Nephron (organoid): ENCODE results near the gene OR2S2.

Experiments
- H3K27ac Mint-ChIP-seq, 3 experiments: 2 replicates each; pipeline ENCODE4 v1.8.0; 2020; ENCODE audit warnings: mixed read lengths in 3 of 3, mild to moderate bottlenecking in 2 of 3, moderate library complexity in 1 of 3
- H3K27me3 Mint-ChIP-seq: 2 replicates; pipeline ENCODE4 v1.8.0; 2021; ENCODE audit warnings: low read depth, mild to moderate bottlenecking, moderate library complexity, mixed read lengths
- H3K36me3 Mint-ChIP-seq: 2 replicates; pipeline ENCODE4 v1.8.0; 2020; ENCODE audit warnings: low read depth, mixed read lengths
- H3K4me1 Mint-ChIP-seq: 2 replicates; pipeline ENCODE4 v1.8.0; 2020; ENCODE audit warnings: mixed read lengths
- H3K4me3 Mint-ChIP-seq, 3 experiments: 2 replicates each; pipeline ENCODE4 v1.8.0; 2020; ENCODE audit warnings: mild to moderate bottlenecking in 3 of 3, mixed read lengths in 3 of 3, moderate library complexity in 2 of 3
- H3K9me3 Mint-ChIP-seq: 2 replicates; pipeline ENCODE4 v1.8.0; 2020; ENCODE audit warnings: mixed read lengths
- TF ChIP-seq, protein P1 (sequence below), 3 experiments: fragments of 200-600 bp; sonication (generic); IDR thresholded peaks; one replicate each; pipeline ENCODE4 v1.5.0; 2021; ENCODE audit warnings: antibody characterized with exemption in 3 of 3; ENCODE audit not compliant: unreplicated experiment in 3 of 3

OR2S2 gene

DNA sequence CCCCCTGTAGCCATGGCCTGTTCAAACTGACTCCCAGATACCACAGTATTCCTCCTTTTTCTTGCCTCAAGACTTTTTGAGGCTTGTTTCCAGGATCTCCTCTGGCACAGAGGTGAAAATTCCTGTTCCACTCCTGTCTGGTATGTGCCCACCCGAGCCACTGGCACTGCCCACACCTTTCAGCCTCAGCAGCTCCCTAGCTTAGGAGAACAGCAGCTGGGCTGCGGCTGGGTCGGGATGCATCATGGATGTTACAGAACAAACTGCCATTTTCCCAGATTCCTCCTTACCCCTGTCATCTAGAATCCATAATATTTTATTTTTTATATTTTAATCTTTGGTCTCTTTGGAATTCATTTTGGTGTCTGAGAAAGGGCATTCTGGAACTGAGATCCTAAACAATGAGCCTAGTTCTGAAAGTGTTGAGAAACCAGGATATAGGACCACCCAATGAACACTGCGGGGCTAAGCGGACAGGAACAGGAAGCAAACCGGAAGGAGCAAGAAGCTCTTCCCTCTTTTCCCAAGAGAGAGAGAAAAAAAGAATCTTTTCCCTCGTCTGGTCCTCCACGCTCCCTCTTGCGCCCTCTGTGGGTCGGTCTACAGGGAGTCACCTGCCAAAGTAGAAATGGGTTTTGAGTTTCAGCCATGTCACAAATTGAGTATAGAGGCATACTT, 12.5 kb downstream of the OR2S2 start:
- Mint-ChIP-seq H3K27ac (peak overlapping the region; percentile 25 to 59 (median 28)), H3K4me3 (peak overlapping the region; percentile 59 to 73 (median 64)), H3K9me3 (no peaks in the 10 kb centered on the region), H3K27me3 (peaks cover 21% of the 10 kb centered on the region), H3K4me1 (peaks cover 17% of the 10 kb centered on the region), H3K36me3 (no peaks in the 10 kb centered on the region)
- TF ChIP-seq, protein P1, sequence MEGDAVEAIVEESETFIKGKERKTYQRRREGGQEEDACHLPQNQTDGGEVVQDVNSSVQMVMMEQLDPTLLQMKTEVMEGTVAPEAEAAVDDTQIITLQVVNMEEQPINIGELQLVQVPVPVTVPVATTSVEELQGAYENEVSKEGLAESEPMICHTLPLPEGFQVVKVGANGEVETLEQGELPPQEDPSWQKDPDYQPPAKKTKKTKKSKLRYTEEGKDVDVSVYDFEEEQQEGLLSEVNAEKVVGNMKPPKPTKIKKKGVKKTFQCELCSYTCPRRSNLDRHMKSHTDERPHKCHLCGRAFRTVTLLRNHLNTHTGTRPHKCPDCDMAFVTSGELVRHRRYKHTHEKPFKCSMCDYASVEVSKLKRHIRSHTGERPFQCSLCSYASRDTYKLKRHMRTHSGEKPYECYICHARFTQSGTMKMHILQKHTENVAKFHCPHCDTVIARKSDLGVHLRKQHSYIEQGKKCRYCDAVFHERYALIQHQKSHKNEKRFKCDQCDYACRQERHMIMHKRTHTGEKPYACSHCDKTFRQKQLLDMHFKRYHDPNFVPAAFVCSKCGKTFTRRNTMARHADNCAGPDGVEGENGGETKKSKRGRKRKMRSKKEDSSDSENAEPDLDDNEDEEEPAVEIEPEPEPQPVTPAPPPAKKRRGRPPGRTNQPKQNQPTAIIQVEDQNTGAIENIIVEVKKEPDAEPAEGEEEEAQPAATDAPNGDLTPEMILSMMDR (IDR thresholded peaks at IDR 0.05; ENCODE audit: unreplicated experiment in 3 of 3), result peak; percentile 80 to 95 (median 83)

DNA sequence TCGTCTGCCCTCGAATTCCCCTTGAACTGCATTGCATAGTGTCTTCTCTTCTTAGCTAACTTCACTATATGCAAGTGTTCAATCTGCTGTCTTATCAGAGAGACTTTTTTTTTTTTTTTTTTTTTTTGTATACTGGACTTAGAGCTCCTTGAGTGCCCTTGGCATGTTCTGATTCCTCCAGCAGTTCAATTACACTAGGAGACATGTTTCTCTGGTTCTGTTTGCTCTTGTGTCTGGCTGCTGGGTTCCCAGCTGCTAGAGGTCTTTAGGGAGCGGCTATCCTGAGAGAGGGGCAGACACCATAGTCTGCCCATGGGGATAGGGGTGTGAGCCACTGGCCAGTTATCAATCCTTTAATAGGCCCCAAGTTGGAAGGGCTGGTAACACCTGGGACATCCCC, 13.1 kb downstream of the OR2S2 start:
- Mint-ChIP-seq H3K27ac (peak overlapping the region in 1 of 3 experiments; percentile 26), H3K27me3 (peaks cover 21% of the 10 kb centered on the region), H3K9me3 (no peaks in the 10 kb centered on the region), H3K4me3 (no peak overlapping the region), H3K36me3 (no peaks in the 10 kb centered on the region), H3K4me1 (peaks cover 17% of the 10 kb centered on the region)
- TF ChIP-seq, protein P1 (IDR thresholded peaks at IDR 0.05; ENCODE audit: unreplicated experiment in 3 of 3), result no peak

DNA sequence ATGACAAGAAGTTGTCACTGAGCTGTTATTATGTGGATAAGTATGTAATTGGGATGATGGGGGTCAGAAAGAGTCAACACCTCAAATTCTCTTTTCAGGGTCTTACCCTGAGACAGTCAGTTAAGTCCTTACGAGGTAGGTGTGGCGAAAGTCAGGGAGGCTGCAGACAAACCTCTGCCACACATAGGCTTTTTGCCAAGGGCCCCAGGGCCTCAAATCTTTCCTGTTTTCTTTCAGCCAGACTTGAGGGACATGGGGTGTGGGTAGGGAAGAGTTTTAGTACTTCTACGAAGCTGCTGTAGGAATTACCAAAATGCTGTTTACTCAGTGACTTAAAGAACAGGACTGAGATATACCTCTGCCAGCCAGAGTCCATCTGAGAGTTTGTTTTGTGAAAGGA, 13.8 kb downstream of the OR2S2 start:
- Mint-ChIP-seq H3K27ac (no peak overlapping the region), H3K9me3 (no peaks in the 10 kb centered on the region), H3K4me3 (no peak overlapping the region), H3K4me1 (peaks cover 13% of the 10 kb centered on the region), H3K36me3 (no peaks in the 10 kb centered on the region), H3K27me3 (peaks cover 14% of the 10 kb centered on the region)
- TF ChIP-seq, protein P1 (IDR thresholded peaks at IDR 0.05; ENCODE audit: unreplicated experiment in 3 of 3), result no peak

DNA sequence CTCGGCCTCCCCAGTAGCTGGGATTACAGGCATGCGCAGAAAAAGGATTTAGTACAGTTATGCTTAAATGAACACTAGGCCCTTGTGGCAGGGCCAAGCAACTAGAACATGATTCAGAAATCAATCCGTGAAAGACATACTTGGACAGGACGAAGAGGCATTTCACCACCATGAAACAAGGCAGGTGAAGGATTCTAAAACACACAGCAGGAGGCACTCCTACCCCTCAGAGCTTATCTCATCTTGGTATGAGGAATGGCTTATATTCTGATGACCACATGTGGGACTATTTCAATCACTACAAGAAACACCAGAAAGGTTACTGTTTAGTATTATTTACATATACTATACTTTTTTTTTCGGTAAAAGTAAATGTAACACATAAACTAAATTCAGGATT, 15.7 kb downstream of the OR2S2 start:
- peaks cover 12% of the 10 kb centered on the region for H3K27me3 Mint-ChIP-seq
- H3K9me3 Mint-ChIP-seq, result no peaks in the 10 kb centered on the region
- TF ChIP-seq, protein P1 (IDR thresholded peaks at IDR 0.05; ENCODE audit: unreplicated experiment in 3 of 3), result no peak
- no peak overlapping the region for H3K27ac Mint-ChIP-seq
- H3K36me3 Mint-ChIP-seq, result no peaks in the 10 kb centered on the region
- H3K4me3 Mint-ChIP-seq, result no peak overlapping the region
- peaks cover 7% of the 10 kb centered on the region for H3K4me1 Mint-ChIP-seq

DNA sequence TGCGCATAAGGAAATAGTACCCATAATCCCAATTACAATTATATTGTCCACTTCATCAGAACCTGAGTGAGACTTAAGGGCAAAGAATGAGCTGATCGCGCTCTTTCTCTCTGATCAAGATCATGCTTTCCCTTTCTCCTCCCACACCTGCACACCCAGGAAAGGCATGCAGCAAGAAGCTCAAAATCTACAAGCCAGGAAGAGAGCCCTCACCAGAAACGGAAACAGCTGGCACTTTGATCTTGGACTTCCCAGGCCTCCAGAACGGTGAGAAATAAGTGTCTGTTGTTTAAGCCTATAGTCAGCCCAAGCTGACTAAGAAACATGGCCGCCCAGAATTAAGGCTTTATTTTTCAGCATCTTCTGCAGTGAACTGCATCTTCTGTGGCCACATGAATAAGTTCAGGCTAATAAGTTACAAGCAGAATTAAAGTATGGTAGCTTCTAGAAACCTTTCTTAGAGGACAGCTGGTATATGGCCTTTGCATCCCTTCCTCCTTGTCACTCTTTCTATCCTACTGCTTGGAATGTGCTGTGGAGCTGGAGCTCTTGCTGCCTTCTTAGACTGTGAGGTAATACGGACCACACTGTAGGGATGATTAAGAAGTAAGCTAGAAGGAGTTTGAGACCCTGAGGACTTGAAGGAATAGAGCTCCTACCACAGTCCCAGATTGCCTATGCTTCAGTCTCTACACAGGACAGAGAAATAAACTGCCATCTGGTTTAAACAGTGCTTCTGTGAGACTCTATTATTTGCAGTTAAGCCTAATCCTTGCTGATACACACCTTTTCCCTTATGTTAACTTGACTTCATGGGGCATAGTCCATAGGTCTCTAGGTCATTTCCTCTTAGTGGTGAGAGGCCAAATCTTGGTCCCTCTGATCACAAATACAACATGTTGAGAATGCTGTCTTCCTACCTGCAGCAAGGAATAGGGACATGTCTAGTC, 17.2 kb downstream of the OR2S2 start:
- H3K4me3 Mint-ChIP-seq, result no peak overlapping the region
- TF ChIP-seq, protein P1 (IDR thresholded peaks at IDR 0.05; ENCODE audit: unreplicated experiment in 3 of 3), result no peak

More for the DNA sequence above, 17.2 kb downstream of the OR2S2 start:
- Mint-ChIP-seq H3K36me3 (no peaks in the 10 kb centered on the region), H3K27me3 (peaks cover 12% of the 10 kb centered on the region), H3K27ac (no peak overlapping the region), H3K4me1 (peaks cover 8% of the 10 kb centered on the region), H3K9me3 (no peaks in the 10 kb centered on the region)
